ENCODE data around the gene GABPB2.
"Not testable (repeated sequence)": the region's sequence is repeated elsewhere in the genome, so short reads cannot be mapped to it uniquely, and the experiment has no call there.

Gene GABPB2

DNA sequence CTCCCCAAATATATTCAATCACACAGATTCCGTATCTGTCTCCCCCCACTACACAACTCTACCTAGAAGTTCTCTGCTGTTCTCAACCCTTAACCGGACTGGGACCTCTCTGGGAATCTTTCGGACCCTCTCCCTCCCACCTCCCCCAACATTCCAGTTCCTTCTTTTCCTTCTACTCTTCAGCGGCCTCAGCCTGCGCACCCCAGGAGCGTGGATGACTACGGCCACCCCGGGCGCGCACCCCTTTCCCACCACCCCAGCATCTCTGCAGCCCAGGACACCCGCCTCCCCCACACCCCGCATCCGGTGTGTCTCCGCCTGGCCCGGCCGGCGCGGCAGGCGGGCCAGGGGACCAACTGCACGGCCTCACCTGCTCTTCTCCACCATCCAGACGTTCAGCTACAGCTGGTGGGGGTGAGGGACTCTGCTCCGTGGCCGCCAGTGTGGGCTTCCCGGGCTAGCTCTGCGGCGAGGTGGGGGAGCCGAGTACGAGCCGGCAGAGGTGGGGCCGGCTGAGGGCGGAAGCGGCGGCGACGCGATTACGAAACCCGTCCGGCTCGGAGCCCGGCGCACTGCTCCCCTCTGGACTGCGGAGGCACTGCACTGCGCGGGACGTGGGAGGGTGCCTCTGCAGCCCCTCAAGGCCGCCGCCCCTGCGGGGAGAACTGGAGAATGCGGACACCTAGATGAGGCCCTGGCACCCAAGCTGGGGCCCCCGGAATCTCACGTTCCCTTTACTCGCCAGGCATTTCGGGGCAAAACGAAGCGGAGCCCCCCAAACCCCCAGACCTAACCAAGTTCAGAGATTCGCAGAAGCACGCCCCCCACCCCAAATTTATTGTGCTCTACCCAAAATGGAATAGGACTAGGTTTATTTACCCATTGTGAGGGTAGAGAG, 11.2 kb upstream of the GABPB2 start, which contains the start of gene CDC42SE1:
Gene CDC42SE1, minus strand, starts transcription at position 514 of the 898 bp plus-strand sequence. CDS start 3,892 bp downstream, outside the sequence.
- in situ Hi-C loops (cut with MboI; ENCODE audit: low sequenced_read_pairs), result no loop called here

DNA sequence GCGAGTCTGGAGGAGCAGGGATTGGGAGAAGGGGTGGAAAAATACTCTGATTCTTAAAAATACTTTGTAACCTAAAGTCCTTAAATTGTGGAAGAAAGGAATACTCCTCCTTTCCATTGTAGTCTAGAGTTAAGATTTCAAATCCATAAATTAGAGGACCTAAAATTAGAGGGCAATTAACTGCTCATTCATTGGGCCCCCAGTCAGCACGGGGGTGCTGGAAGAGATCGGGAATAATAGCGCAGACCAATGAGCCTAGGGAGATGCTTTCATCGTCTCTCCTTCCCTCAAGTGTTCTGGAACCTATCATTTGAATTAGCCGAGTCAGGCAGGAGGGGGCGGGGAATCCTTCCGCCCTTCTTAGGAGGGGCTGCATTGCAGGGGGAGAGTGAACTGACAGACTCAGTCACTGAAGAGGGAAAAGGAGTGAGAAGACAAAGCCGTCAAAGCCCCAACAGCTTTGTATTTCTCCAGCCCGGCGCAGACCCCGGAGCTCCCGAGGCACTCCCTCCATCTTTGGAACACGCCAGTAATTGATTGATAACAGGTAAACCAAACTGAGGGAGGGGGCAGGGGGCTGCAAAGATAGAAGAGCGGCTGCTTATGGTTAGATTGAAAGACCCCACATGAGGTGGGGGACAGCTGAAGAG, 10.4 kb upstream of the GABPB2 start, which contains the start of gene MLLT11:
Gene MLLT11, plus strand, starts transcription at position 391 of the 650 bp plus-strand sequence. CDS start 6,828 bp downstream, outside the sequence.
- in situ Hi-C loops (cut with MboI; ENCODE audit: low sequenced_read_pairs), result no loop called here

DNA sequence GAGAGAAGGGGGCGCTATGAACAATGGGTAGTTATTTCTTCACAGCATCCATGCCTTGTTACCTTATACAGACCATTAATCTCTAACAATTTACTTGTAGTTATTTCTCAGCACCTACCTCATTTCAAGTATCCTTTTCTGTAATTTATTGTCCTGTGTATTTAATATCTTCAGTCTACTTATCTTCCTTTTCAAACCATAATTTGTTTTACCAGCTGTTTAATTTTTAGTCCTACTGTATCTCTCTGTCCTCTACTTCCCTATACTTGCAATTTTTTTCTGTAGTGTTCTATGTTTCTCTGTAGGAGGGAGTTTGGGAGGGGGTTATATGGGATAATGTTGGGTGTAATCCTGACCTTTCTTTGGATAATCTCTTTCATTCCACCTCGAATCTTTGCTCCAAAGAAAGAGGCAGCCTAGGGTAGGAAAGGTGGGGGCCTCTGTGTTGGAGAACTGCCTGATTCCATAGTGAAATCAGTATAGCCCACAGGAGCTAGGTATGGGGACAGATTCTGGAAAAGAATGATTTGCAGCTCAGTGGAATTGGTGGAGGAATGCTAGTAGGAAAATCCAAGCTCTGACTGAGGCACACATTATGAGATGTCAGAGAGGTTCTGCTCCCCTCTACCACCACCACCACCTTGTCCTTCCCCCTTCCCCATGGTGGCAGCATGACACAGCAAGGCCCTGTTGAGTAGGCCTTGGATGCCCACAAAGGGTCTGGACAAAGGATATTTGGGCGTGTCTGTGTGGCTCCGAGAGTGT, 9.7 kb upstream of the GABPB2 start:
- in situ Hi-C loops (cut with MboI; ENCODE audit: low sequenced_read_pairs), result no loop called here

DNA sequence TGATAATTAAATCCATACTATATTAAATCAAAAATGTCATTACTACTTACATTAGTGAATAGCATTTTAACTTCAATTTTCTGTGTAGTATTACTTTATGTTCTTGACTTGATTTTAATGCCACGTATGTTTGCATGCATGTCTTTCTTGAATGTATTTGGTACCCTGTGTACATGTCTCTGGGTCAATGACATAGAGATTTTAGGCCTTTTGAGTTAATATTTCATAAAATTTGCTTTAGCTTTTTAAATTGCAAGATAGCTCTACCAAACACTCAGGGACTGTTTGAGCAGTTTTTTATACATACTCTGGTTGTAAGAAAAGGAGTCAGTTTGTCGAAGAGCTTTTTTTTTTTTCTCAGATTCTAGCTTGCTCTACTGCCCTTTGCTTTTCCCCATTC, 8.9 kb upstream of the GABPB2 start:
- in situ Hi-C loops (cut with MboI; ENCODE audit: low sequenced_read_pairs), result no loop called here

DNA sequence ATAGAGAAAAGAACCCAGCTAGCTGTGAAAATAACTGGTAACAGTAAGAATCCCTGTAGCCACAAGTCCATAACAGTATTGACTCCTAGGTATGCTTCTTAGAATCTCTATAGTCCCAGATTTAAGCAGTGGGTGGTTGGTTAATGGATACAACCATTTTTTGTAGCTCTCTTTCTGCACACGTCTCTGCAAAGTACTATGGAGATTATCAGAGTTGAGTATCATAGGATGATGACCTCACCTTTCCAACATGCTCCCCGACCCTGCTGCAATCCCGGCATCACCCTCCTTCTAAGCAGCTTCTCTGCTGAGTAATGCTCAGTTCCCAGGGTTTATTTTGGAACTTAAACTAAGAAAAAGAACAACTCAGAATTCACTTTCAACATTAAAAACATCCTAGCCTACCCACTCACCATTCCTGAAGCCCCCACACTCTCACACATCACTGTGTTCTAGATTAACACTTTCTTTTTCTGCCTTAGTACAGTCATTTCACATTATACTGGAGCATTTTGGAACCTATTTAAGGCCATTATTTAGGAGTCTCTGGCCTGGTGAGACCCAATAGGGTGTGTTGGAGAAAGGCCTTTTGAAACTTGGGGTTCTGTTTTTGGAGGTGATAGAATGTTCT, 7.7 kb upstream of the GABPB2 start:
- in situ Hi-C loops (cut with MboI; ENCODE audit: low sequenced_read_pairs), result no loop called here

DNA sequence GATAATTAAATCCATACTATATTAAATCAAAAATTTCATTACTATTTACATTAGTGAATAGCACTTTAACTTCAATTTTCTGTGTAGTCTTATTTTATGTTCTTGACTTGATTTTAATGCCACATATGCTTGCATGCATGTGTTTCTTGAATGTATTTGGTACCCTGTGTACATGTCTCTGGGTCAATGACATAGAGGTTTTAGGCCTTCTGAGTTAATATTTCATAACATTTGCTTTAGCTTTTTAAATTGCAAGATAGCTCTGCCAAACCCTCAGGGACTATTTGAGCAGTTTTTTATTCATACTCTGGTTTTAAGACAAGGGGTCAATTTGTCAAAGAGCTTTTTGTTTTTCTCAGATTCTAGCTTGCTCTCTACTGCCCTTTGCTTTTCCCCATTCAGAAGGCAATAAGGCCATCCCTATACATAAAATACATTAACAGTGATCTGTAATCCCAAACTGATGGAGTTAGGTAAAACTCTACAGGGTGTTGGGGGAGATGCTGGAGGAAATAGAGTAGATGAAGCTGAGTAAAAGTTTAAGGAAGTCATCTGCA, 5.4 kb upstream of the GABPB2 start:
- in situ Hi-C loops (cut with MboI; ENCODE audit: low sequenced_read_pairs), result no loop called here

DNA sequence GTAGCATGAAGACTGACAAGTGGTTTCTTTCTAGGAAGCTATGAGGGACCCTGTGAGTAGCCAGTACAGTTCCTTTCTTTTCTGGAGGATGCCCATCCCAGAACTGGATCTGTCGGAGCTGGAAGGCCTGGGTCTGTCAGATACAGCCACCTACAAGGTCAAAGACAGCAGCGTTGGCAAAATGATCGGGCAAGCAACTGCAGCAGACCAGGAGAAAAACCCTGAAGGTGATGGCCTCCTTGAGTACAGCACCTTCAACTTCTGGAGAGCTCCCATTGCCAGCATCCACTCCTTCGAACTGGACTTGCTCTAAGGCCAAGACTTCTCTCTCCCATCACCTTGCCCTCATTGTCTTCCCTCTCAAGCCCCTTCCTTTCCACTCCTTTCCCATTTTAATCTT, 3.4 kb upstream of the GABPB2 start:
- in situ Hi-C loops (cut with MboI; ENCODE audit: low sequenced_read_pairs), result no loop called here

DNA sequence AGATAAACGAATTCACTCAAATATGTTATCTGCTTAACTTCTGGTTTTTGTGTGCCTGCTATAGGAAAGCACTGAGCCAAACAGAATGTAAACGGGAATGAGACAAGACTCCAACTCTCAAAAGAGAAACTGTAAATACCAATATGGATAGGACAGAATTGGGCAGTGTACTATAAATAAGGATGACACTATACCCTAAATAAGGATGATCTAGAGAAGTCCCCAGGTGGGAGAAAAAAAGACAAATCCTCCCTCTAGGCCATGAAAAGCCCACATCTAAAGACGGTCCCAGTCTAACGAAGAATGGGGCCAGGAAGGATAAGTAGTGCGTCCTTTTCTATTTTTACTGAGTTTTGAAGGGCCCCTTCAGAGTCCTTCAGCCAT, 1.5 kb upstream of the GABPB2 start:
- in situ Hi-C loops (cut with MboI; ENCODE audit: low sequenced_read_pairs), result no loop called here

DNA sequence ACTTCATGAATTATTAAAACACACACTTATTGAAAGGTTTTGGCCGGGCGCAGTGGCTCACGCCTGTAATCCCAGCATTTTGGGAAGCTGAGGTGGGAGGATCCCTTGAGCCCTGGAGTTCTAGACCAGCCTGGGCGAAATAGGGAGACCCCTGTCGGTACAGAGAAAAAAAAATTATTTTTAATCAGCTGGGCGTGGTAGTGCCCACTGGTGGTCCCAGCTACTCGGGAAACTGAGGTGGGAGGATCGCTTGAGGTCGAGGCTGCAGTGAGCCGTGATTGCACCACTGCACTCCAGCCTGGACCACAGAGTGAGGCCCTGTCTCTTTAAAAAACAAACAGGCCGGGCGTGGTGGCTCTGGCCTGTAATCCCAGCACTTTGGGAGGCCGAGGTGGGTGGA, 1.7 kb downstream of the GABPB2 start:
- in situ Hi-C loops (cut with MboI; ENCODE audit: low sequenced_read_pairs), result no loop called here

DNA sequence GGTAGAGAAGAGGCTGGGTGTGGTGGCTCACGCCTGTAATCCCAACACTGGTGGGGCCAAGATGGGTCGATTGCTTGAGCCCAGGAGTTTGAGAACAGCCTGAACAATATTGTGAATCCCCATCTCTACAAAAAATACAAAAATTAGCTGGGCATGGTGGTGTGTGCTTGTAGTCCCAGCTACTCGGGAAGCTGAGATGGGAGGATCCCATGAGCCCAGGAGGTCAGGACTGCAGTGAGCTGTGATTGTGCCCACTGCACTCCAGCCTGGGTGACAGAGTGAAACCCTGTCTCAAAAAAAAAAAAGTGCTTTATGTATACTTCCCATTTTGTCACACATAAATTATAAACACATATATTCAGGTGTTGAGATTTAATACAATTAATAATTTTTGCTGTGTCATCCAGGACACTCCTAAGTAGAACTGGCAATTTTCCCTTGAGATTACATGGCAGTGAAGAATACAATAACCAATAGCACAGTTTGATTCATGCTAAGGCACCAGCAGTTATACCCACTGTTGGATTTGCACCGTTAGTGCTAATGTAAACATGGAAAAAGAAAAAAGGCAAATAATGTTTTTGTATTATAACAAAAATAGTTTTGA, 15.5 kb downstream of the GABPB2 start:
- in situ Hi-C loops (cut with MboI; ENCODE audit: low sequenced_read_pairs), result no loop called here

DNA sequence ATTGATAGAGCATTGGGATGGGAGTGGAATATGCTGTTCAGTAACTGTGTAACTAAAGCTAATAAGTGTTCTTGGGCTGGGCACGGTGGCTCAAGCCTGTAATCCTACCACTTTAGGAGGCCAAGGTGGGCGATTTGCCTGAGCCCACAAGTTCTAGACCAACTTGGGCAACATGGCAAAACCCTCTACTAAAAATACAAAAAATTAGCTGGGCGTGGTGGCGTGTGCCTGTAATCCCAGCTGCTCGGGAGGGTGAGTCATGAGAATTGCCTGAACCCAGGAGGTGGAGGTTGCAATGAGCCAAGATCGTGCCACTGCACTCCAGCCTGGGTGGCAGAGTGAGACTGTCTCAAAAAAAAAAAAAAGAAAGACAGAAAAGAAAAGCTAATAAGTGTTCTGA, 26.9 kb downstream of the GABPB2 start:
- in situ Hi-C loops (cut with MboI; ENCODE audit: low sequenced_read_pairs), result not testable (repeated sequence)

DNA sequence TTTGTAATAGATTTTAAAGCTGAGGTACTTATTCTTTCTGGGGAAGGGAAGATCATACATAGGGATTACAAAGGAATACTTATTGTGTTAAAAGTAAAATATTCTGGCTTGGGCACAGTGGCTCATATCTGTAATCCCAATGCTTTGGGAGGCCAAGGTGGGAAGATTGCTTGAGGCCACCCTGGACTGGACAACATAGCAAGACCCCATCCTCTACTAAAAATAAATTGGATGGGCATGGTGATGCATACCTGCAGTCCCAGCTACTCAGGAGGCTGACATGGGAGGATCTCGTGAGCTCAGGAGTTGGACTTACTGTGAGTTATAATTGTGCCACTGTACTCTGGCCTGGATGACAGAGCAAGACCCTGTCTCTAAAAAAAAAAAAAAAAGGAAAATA, 27.6 kb downstream of the GABPB2 start:
- in situ Hi-C loops (cut with MboI; ENCODE audit: low sequenced_read_pairs), result no loop called here

DNA sequence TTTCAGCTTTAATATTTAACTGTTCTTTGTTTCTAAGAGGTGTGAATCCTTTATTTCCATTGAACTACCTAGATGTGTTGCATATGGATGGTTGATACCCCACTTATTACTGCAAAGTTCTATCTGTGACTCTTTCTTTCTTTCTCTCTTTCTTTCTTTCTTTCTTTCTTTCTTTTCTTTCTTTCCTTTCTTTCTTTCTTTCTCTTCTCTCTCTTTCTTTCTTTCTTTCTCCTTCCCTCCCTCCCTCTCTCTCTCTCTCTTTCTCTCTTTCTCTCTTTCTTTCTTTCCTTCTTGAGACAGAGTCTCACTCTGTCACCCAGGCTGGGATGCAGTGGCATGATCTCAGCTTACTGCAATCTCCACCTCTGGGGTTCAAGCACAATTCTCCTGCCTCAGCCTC, 34.1 kb downstream of the GABPB2 start:
- in situ Hi-C loops (cut with MboI; ENCODE audit: low sequenced_read_pairs), result no loop called here

DNA sequence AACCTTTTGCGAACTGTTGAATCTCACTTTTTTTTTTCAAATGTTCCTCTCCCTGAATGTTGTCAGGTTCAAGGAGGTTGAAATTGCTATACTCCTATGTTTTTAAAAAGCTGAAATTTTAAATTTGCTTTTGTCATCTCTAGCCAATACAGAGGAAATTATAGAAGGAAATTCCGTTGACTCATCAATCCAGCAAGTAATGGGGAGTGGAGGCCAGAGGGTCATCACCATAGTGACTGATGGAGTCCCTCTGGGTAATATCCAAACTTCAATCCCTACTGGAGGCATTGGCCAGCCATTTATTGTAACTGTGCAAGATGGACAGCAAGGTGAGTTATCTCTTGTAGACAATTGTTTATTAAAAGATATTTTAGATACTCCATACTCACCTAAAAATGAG, 36.3 kb downstream of the GABPB2 start:
- in situ Hi-C loops (cut with MboI; ENCODE audit: low sequenced_read_pairs), result no loop called here

DNA sequence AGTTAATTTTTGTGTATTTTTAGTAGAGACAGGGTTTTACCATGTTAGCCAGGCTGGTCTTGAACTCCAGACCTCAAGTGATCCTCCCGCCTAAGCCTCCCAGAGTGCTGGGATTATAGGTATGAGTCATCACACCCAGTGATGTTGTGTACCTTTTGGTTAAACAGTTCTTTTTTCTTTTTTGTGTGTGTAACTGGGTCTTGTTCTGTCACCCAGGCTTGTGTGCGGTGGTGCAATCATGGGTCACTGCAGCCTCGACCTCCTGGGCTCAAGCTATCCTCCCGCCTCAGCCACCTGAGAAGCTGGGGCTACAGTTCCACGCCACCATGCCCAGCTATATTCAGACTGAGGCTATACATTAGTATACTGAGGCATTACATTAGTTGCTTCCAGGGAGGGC, 37.8 kb downstream of the GABPB2 start:
- in situ Hi-C loops (cut with MboI; ENCODE audit: low sequenced_read_pairs), result no loop called here

DNA sequence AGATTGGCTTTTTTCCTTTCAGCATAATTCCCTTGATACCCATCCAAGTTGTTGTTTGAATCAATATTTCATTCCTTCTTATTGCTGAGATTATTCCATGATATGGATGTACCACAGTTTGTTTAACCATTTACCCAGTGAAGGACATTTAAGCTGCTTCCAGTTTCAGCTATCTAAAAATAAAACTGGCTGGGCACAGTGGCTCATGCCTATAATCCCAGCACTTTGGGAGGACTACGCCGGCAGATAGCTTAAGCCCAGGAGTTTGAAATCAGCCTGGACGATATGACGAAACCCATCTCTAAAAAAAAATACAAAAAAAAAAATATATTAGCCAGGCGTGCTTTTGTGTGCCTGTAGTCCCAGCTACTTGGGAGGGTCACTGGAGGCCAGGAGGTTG, 43.3 kb downstream of the GABPB2 start:
- in situ Hi-C loops (cut with MboI; ENCODE audit: low sequenced_read_pairs), result no loop called here

DNA sequence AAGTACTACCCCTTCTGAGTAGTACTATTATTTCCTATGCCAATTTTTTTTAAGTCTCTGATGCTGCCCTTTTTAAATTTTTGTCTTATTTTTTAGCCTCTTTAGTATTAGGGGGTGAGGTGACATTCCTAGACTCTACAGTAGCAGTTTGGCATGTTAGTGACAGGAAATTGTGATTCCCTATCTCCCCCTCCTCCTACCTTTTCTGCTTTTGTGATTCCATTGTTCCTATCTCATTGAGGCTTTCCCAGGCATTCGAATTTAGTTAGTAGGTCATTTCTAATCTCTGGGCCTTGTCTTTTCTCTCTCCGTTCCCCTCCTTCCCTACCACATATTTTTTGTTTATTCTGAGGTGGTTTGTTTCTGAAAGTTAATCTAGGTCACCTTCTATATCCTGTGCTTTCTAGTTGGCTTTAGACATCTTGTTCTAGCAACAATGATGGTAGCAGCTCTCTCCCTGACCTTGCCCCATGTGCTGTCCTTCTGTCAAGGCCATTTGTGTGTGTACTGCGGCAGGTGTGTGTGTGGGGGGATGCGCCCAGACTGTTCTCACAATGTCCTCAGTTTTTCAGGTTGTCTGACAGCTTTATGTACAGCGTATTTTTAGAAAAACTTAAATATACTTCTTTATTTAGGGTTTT, 54.3 kb downstream of the GABPB2 start:
- in situ Hi-C loops (cut with MboI; ENCODE audit: low sequenced_read_pairs), result no loop called here

DNA sequence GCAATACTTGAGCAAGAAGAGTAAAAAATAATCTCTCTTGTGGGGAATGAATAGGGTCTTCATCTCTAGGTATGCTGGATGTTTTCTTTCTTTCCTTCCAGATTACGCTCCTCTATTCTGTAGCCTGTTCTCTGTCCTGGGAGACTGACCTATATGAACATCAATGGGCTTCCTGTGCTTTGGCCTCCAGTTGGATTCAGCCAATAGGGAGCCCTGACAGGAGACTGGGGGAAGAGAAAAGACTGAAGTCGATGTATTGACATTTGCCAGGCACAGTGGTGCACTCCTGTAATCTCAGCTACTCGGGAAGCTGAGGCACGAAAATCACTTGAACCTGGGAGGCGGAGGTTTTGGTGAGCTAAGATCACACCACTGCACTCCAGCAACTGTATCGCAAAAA, 58.2 kb downstream of the GABPB2 start:
- in situ Hi-C loops (cut with MboI; ENCODE audit: low sequenced_read_pairs), result no loop called here

DNA sequence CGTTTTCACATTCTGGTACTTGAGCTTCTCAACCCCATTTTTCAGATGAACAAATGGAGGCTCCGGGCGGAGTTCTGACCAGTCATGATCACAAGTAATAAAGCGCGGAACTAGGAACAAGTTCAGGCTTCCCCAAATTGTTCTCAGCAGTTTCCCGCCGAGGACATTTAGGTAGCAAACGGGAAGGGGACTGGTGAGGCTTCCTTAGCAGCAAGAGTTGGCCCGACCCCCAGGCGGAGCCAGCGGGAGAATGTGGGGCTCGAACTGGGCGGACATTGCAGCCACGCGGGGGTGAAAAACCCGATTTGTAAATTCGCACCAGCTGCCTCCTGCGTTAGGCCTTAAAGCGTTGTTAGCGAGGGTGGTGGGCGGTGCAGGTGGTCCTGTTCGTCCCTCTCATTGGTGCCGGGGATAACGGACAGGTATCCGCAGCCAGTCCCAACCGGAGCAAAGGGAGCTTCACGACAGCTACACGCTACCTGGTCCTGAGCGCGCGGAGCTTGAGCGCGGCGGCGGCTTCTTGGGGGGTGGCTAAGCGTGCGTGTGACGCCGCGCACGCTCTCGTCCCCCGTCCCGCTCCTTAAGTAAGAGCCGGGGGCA, 60.5 kb downstream of the GABPB2 start:
- in situ Hi-C loops (cut with MboI; ENCODE audit: low sequenced_read_pairs), result no loop called here

All from HL-60/S4 treated with retinoic acid at 250 ng/mL for 4 days and 3 days (cell line).